ENCODE data around the gene KRT84. TPM values are rescaled to one million over a fixed set of nuclear protein-coding genes. Genes with fewer than 3 reads are reported as not detected.

The KRT84 gene
- not detected in 2 replicates for total RNA-seq

- Histone ChIP-seq H3K36me3 (ENCODE audit: control insufficient read depth, insufficient read depth, low read length) (no peaks in the 10 kb centered on the region), H3K27me3 (ENCODE audit: control insufficient read depth, insufficient read depth, low read length) (no peaks in the 10 kb centered on the region), H3K4me3 (ENCODE audit: low read depth, low read length) (no peak within 1 kb of the TSS)
- DNase-seq (ENCODE audit: low read depth) (no peak), FAIRE-seq (peak; percentile 72)
- no peak for TF ChIP-seq CTCF (IDR thresholded peaks at IDR 0.05; ENCODE audit: insufficient read depth, low read length, severe bottlenecking)
Measured at GRCh38 chr12:52385226-52385702, at the start of gene KRT84. KRT84 (minus strand) TSS chr12:52385652; CDS start chr12:52385585, 67 bp downstream.

GRCh38 chr12:52434760-52435530 is 49.5 kb upstream of the KRT84 start:
- FAIRE-seq = peak; percentile 13
- Histone ChIP-seq H3K27me3 (ENCODE audit: control insufficient read depth, insufficient read depth, low read length) (no peaks in the 10 kb centered on the region), H3K4me3 (ENCODE audit: low read depth, low read length) (no peak overlapping the region), H3K36me3 (ENCODE audit: control insufficient read depth, insufficient read depth, low read length) (no peaks in the 10 kb centered on the region)
- DNase-seq (ENCODE audit: low read depth) = peak; percentile 89
- TF ChIP-seq CTCF (IDR thresholded peaks at IDR 0.05; ENCODE audit: insufficient read depth, low read length, severe bottlenecking) = no peak

GRCh38 chr12:52434081-52434733 is 48.8 kb upstream of the KRT84 start, which contains the start of gene KRT75:
KRT75 (minus strand) TSS chr12:52434371; CDS start chr12:52434304, 67 bp downstream.
- DNase-seq (ENCODE audit: low read depth) (peak; percentile 96), FAIRE-seq (peak; percentile 98)
- no peak within 1 kb of the TSS for H3K4me3 ChIP-seq (ENCODE audit: low read depth, low read length)
- no peaks in the 10 kb centered on the region for H3K36me3 ChIP-seq (ENCODE audit: control insufficient read depth, insufficient read depth, low read length)
- no peaks in the 10 kb centered on the region for H3K27me3 ChIP-seq (ENCODE audit: control insufficient read depth, insufficient read depth, low read length)
- TF ChIP-seq CTCF (IDR thresholded peaks at IDR 0.05; ENCODE audit: insufficient read depth, low read length, severe bottlenecking) = no peak

- no peak for FAIRE-seq
- TF ChIP-seq CTCF (IDR thresholded peaks at IDR 0.05; ENCODE audit: insufficient read depth, low read length, severe bottlenecking) = no peak
- DNase-seq (ENCODE audit: low read depth) = no peak
Measured at GRCh38 chr12:52433501-52434080, 48.1 kb upstream of the KRT84 start.

GRCh38 chr12:52432559-52433207 is 47.2 kb upstream of the KRT84 start:
- TF ChIP-seq CTCF (IDR thresholded peaks at IDR 0.05; ENCODE audit: insufficient read depth, low read length, severe bottlenecking) = no peak
- peak; percentile 89 for FAIRE-seq
- H3K27me3 ChIP-seq (ENCODE audit: control insufficient read depth, insufficient read depth, low read length) = no peaks in the 10 kb centered on the region
- no peak overlapping the region for H3K4me3 ChIP-seq (ENCODE audit: low read depth, low read length)
- no peak for DNase-seq (ENCODE audit: low read depth)
- no peaks in the 10 kb centered on the region for H3K36me3 ChIP-seq (ENCODE audit: control insufficient read depth, insufficient read depth, low read length)

More at GRCh38 chr12:52433501-52434080, 48.1 kb upstream of the KRT84 start:
- no peaks in the 10 kb centered on the region for H3K27me3 ChIP-seq (ENCODE audit: control insufficient read depth, insufficient read depth, low read length)
- H3K4me3 ChIP-seq (ENCODE audit: low read depth, low read length) = no peak overlapping the region
- H3K36me3 ChIP-seq (ENCODE audit: control insufficient read depth, insufficient read depth, low read length) = no peaks in the 10 kb centered on the region

Data from bronchial epithelial cell (primary cell).